Muscle of leg (tissue), 11 donors: Measurements from ENCODE around the gene IL16. TPM values are rescaled to one million over a fixed set of nuclear protein-coding genes. Genes with fewer than 3 reads are reported as not detected.

Experiments
- DNase-seq: peaks from one replicate; pipeline ENCODE4 v3.0.0; 2013
- H3K27ac ChIP-seq: one replicate; pipeline ENCODE4 v1.5.1; 2013; ENCODE audit warnings: mild to moderate bottlenecking, low read length, control low read depth
- H3K27me3 ChIP-seq: one replicate; pipeline ENCODE4 v1.6.1; 2013; ENCODE audit warnings: low read length; ENCODE audit not compliant: control insufficient read depth, insufficient read depth
- H3K36me3 ChIP-seq: one replicate; pipeline ENCODE4 v1.6.1; 2013; ENCODE audit warnings: low read length; ENCODE audit not compliant: control insufficient read depth, insufficient read depth
- H3K4me1 ChIP-seq: one replicate; pipeline ENCODE4 v1.6.1; 2013; ENCODE audit warnings: low read length; ENCODE audit not compliant: control insufficient read depth, insufficient read depth
- H3K4me3 ChIP-seq: one replicate; pipeline ENCODE4 v1.5.1; 2013; ENCODE audit warnings: low read length, control low read depth
- H3K9me3 ChIP-seq: replicated peaks from 2 replicates; pipeline ENCODE4 v1.6.1; 2013; ENCODE audit warnings: low read depth, low read length; ENCODE audit not compliant: control insufficient read depth
- WGBS: methylation state at CpG from one replicate; pipeline ENCODE4 v1.1.5; 2013; ENCODE audit warnings: missing lambda C conversion rate; ENCODE audit not compliant: insufficient coverage; 5-methylcytosine and 5-hydroxymethylcytosine counted together
- polyA plus RNA-seq, 8 donors: library from polyadenylated mRNA; unstranded; fragments of 120-200 nt; gene quantifications; one replicate each; pipeline versions ENCODE4 v1.2.1 to v1.2.3, GENCODE V29; 2013; ENCODE audit warnings: inconsistent platforms in 1 of 8, low replicate concordance in 1 of 8; ENCODE audit not compliant: insufficient read length in 8 of 8, insufficient read depth in 1 of 8
- total RNA-seq: library from RNA; stranded (reverse); fragments of 120-200 nt; gene quantifications from one replicate; pipeline ENCODE4 v1.2.4, GENCODE V29; 2013

IL16 gene
- total and polyA plus RNA-seq, 9 donors = 3.9 to 8.9 (median 7.3) TPM

- peak overlapping the region; percentile 31 for H3K4me3 ChIP-seq
- H3K9me3 ChIP-seq = no peaks in the 10 kb centered on the region
- H3K27me3 ChIP-seq = peaks cover 2% of the 10 kb centered on the region
- no peak for DNase-seq
- H3K4me1 ChIP-seq = peaks cover 25% of the 10 kb centered on the region
- no peak overlapping the region for H3K27ac ChIP-seq
- 65% methylated on average over 3 of the region's 4 CpGs for WGBS
- no peaks in the 10 kb centered on the region for H3K36me3 ChIP-seq
These were observed 101.2 kb downstream of the IL16 start for GRCh38 chr15:81297603-81298575.

GRCh38 chr15:81298611-81299010 is 101.9 kb downstream of the IL16 start:
- Histone ChIP-seq H3K9me3 (no peaks in the 10 kb centered on the region), H3K27me3 (peaks cover 2% of the 10 kb centered on the region), H3K4me3 (no peak overlapping the region), H3K4me1 (peaks cover 28% of the 10 kb centered on the region), H3K36me3 (no peaks in the 10 kb centered on the region), H3K27ac (no peak overlapping the region)
- WGBS = 74% methylated on average over 6 of the region's 6 CpGs
- DNase-seq = no peak

GRCh38 chr15:81299156-81299555 is 102.5 kb downstream of the IL16 start:
- peaks cover 28% of the 10 kb centered on the region for H3K4me1 ChIP-seq
- DNase-seq = no peak
- H3K27ac ChIP-seq = no peak overlapping the region
- no peaks in the 10 kb centered on the region for H3K36me3 ChIP-seq
- WGBS = 90% methylated on average over 2 of the region's 3 CpGs
- H3K9me3 ChIP-seq = no peaks in the 10 kb centered on the region
- peaks cover 1% of the 10 kb centered on the region for H3K27me3 ChIP-seq
- H3K4me3 ChIP-seq = no peak overlapping the region

- Histone ChIP-seq H3K27ac (no peak overlapping the region), H3K36me3 (no peaks in the 10 kb centered on the region), H3K4me3 (no peak overlapping the region), H3K27me3 (no peaks in the 10 kb centered on the region), H3K9me3 (no peaks in the 10 kb centered on the region), H3K4me1 (peaks cover 26% of the 10 kb centered on the region)
- DNase-seq = no peak
- 86% methylated on average over 12 of the region's 14 CpGs for WGBS
These were observed 103.1 kb downstream of the IL16 start for GRCh38 chr15:81299630-81300273.

GRCh38 chr15:81301385-81301784 is 104.7 kb downstream of the IL16 start:
- Histone ChIP-seq H3K36me3 (no peaks in the 10 kb centered on the region), H3K4me3 (no peak overlapping the region), H3K27me3 (no peaks in the 10 kb centered on the region), H3K9me3 (no peaks in the 10 kb centered on the region), H3K27ac (no peak overlapping the region), H3K4me1 (peaks cover 17% of the 10 kb centered on the region)
- WGBS = 95% methylated on average over 4 of the region's 4 CpGs
- DNase-seq = no peak

- no peak overlapping the region for H3K4me3 ChIP-seq
These were observed 105.2 kb downstream of the IL16 start for GRCh38 chr15:81301815-81302399.

GRCh38 chr15:81302701-81303109 is 106.0 kb downstream of the IL16 start:
- WGBS = 59% methylated on average over 5 of the region's 6 CpGs
- no peak overlapping the region for H3K4me3 ChIP-seq
- no peaks in the 10 kb centered on the region for H3K27me3 ChIP-seq
- no peaks in the 10 kb centered on the region for H3K9me3 ChIP-seq
- peak overlapping the region; percentile 21 for H3K27ac ChIP-seq
- DNase-seq = peak; percentile 32
- H3K36me3 ChIP-seq = no peaks in the 10 kb centered on the region
- H3K4me1 ChIP-seq = peaks cover 15% of the 10 kb centered on the region

More at GRCh38 chr15:81301815-81302399, 105.2 kb downstream of the IL16 start:
- Histone ChIP-seq H3K36me3 (no peaks in the 10 kb centered on the region), H3K4me1 (peaks cover 15% of the 10 kb centered on the region), H3K27ac (peak overlapping the region; percentile 51), H3K27me3 (no peaks in the 10 kb centered on the region), H3K9me3 (no peaks in the 10 kb centered on the region)
- DNase-seq = peak; percentile 72
- no CpG with 5 or more reads among the region's 5 CpGs for WGBS

- 75% methylated on average over 3 of the region's 9 CpGs for WGBS
- H3K36me3 ChIP-seq = peaks cover under 1% of the 10 kb centered on the region
- H3K4me3 ChIP-seq = no peak overlapping the region
- no peaks in the 10 kb centered on the region for H3K27me3 ChIP-seq
- H3K4me1 ChIP-seq = peaks cover 15% of the 10 kb centered on the region
- H3K9me3 ChIP-seq = no peaks in the 10 kb centered on the region
- DNase-seq = no peak
- H3K27ac ChIP-seq = peak overlapping the region; percentile 21
These were observed 106.9 kb downstream of the IL16 start for GRCh38 chr15:81303244-81304225.

- peak; percentile 81 for DNase-seq
- Histone ChIP-seq H3K36me3 (peaks cover 2% of the 10 kb centered on the region), H3K4me1 (peaks cover 15% of the 10 kb centered on the region), H3K9me3 (no peaks in the 10 kb centered on the region), H3K27ac (no peak overlapping the region), H3K4me3 (no peak overlapping the region), H3K27me3 (no peaks in the 10 kb centered on the region)
- 17% methylated on average over 2 of the region's 5 CpGs for WGBS
These were observed 107.5 kb downstream of the IL16 start for GRCh38 chr15:81304226-81304625.
